Breast epithelium (tissue), 4 donors: ENCODE results near the gene CMSS1. TPM values are rescaled to one million over a fixed set of nuclear protein-coding genes. Genes with fewer than 3 reads are reported as not detected.

ENCODE experiments used
- DNase-seq, 2 donors: peaks; one replicate each; pipeline ENCODE4 v3.0.0-alpha.2; 2019; ENCODE audit warnings: low spot score in 2 of 2
- H3K27ac ChIP-seq, 2 donors: fragments of 200-600 bp; sonication (generic) in 1 of 2; one replicate each; pipeline ENCODE4 v1.5.1; 2016 to 2019; ENCODE audit warnings: mild to moderate bottlenecking in 1 of 2
- H3K27me3 ChIP-seq, 2 donors: fragments of 200-600 bp; sonication (generic) in 1 of 2; one replicate each; pipeline versions ENCODE4 v1.5.1 to v1.6.0; 2017 to 2019; ENCODE audit warnings: control low read depth in 1 of 2, mild to moderate bottlenecking in 1 of 2
- H3K36me3 ChIP-seq: fragments of 200-600 bp; one replicate; pipeline ENCODE4 v1.5.1; 2019
- H3K4me1 ChIP-seq, 2 donors: fragments of 200-600 bp; sonication (generic); one replicate each; pipeline ENCODE4 v1.5.1; 2016 to 2019; ENCODE audit warnings: control low read depth in 1 of 2
- H3K4me3 ChIP-seq, 3 donors: fragments of 200-600 bp; sonication (generic); 1 replicate in 2 of 3; 2 replicates in 1 of 3; pipeline ENCODE4 v1.5.1; 2016 to 2019; ENCODE audit warnings: mild to moderate bottlenecking in 3 of 3, moderate library complexity in 2 of 3
- H3K9me3 ChIP-seq, 2 donors: fragments of 200-600 bp; sonication (generic) in 1 of 2; one replicate each; pipeline ENCODE4 v1.5.1; 2016 to 2019; ENCODE audit warnings: control low read depth in 1 of 2
- CTCF ChIP-seq, 3 donors: fragments of 450-650 bp; IDR thresholded peaks; one replicate each; pipeline ENCODE4 v1.5.1; 2016 to 2017; ENCODE audit warnings: antibody characterized with exemption in 3 of 3, mild to moderate bottlenecking in 3 of 3, moderate library complexity in 3 of 3
- POLR2A ChIP-seq: fragments of 450-650 bp; IDR thresholded peaks from one replicate; pipeline ENCODE4 v1.6.1; 2016; ENCODE audit warnings: antibody characterized with exemption, mild to moderate bottlenecking, moderate library complexity
- POLR2AphosphoS5 ChIP-seq, 3 donors: sonication (generic); formaldehyde crosslinking; IDR thresholded peaks; one replicate each; pipeline ENCODE4 v1.6.1; 2017; ENCODE audit warnings: antibody characterized with exemption in 3 of 3
- intact Hi-C: fragments of 100-400 bp; cut with DNase I; formaldehyde crosslinking; loops from one replicate; pipeline ENCODE4 v1.15.1; 2023; ENCODE audit warnings: low total_unique reads
- total RNA-seq, 3 donors: library from RNA; depleted of rRNA; stranded (reverse); fragments of >200 nt; gene quantifications; one replicate each; pipeline ENCODE4 v1.1.0, GENCODE V29; 2016

CMSS1 gene
- total RNA-seq, 3 donors from 2014 or later = 15.5 to 35.4 (median 16.1) TPM

- no peak for DNase-seq
- Histone ChIP-seq H3K36me3 (no peaks in the 10 kb centered on the region), H3K27ac (no peak overlapping the region), H3K9me3 (no peaks in the 10 kb centered on the region), H3K4me1 (no peaks in the 10 kb centered on the region), H3K4me3 (no peak overlapping the region), H3K27me3 (no peaks in the 10 kb centered on the region)
- intact Hi-C loops = loop anchor here (10.0 kb wide), 1 partner anchor 85 kb away; no protein-coding TSS in a partner anchor
- TF ChIP-seq POLR2AphosphoS5 (IDR thresholded peaks at IDR 0.05) (no peak), POLR2A (no peak)
These were observed 191.8 kb downstream of the CMSS1 start for GRCh38 chr3:100009276-100010086.

- DNase-seq = no peak
- Histone ChIP-seq H3K9me3 (peaks cover 0 to 2% of the 10 kb centered on the region in 2 donors), H3K4me1 (no peaks in the 10 kb centered on the region), H3K27ac (no peak overlapping the region), H3K27me3 (no peaks in the 10 kb centered on the region), H3K36me3 (no peaks in the 10 kb centered on the region), H3K4me3 (no peak overlapping the region)
- intact Hi-C loops = no loop called here
- TF ChIP-seq POLR2A (no peak), POLR2AphosphoS5 (IDR thresholded peaks at IDR 0.05) (no peak), CTCF (IDR thresholded peaks at IDR 0.05) (no peak)
These were observed 192.4 kb downstream of the CMSS1 start for GRCh38 chr3:100010087-100010417.

GRCh38 chr3:100018806-100019205 is 201.1 kb downstream of the CMSS1 start:
- Histone ChIP-seq H3K27ac (no peak overlapping the region), H3K4me3 (no peak overlapping the region), H3K27me3 (no peaks in the 10 kb centered on the region), H3K36me3 (no peaks in the 10 kb centered on the region), H3K4me1 (no peaks in the 10 kb centered on the region), H3K9me3 (peaks cover 0 to 4% of the 10 kb centered on the region in 2 donors)
- no peak for DNase-seq
- TF ChIP-seq POLR2AphosphoS5 (IDR thresholded peaks at IDR 0.05) = no peak
- intact Hi-C loops = no loop called here

GRCh38 chr3:100019719-100020118 is 202.1 kb downstream of the CMSS1 start:
- DNase-seq = no peak
- no peaks in the 10 kb centered on the region for H3K36me3 ChIP-seq
- no peak for TF ChIP-seq POLR2A
- TF ChIP-seq CTCF (IDR thresholded peaks at IDR 0.05) = no peak
- TF ChIP-seq POLR2AphosphoS5 (IDR thresholded peaks at IDR 0.05) = no peak
- intact Hi-C loops = no loop called here
- H3K27ac ChIP-seq = no peak overlapping the region
- no peaks in the 10 kb centered on the region for H3K4me1 ChIP-seq
- no peaks in the 10 kb centered on the region for H3K27me3 ChIP-seq
- no peak overlapping the region for H3K4me3 ChIP-seq
- peaks cover 0 to 4% of the 10 kb centered on the region in 2 donors for H3K9me3 ChIP-seq

GRCh38 chr3:100020876-100021644 is 203.4 kb downstream of the CMSS1 start:
- TF ChIP-seq POLR2AphosphoS5 (IDR thresholded peaks at IDR 0.05) (no peak), POLR2A (no peak), CTCF (IDR thresholded peaks at IDR 0.05) (no peak)
- DNase-seq = no peak
- Histone ChIP-seq H3K4me1 (no peaks in the 10 kb centered on the region), H3K4me3 (no peak overlapping the region), H3K27ac (peak overlapping the region in 1 of 2 donors; percentile 60), H3K27me3 (no peaks in the 10 kb centered on the region), H3K9me3 (no peaks in the 10 kb centered on the region), H3K36me3 (no peaks in the 10 kb centered on the region)
- intact Hi-C loops = no loop called here

GRCh38 chr3:100022506-100022905 is 204.8 kb downstream of the CMSS1 start:
- Histone ChIP-seq H3K9me3 (no peaks in the 10 kb centered on the region), H3K4me1 (no peaks in the 10 kb centered on the region), H3K36me3 (no peaks in the 10 kb centered on the region), H3K27ac (peak overlapping the region in 1 of 2 donors; percentile 69), H3K4me3 (no peak overlapping the region), H3K27me3 (no peaks in the 10 kb centered on the region)
- TF ChIP-seq POLR2AphosphoS5 (IDR thresholded peaks at IDR 0.05) = no peak
- no peak for TF ChIP-seq POLR2A
- no peak for TF ChIP-seq CTCF (IDR thresholded peaks at IDR 0.05)
- intact Hi-C loops = no loop called here
- DNase-seq = no peak
